ENCODE measurements around the gene COBL.

COBL gene

DNA sequence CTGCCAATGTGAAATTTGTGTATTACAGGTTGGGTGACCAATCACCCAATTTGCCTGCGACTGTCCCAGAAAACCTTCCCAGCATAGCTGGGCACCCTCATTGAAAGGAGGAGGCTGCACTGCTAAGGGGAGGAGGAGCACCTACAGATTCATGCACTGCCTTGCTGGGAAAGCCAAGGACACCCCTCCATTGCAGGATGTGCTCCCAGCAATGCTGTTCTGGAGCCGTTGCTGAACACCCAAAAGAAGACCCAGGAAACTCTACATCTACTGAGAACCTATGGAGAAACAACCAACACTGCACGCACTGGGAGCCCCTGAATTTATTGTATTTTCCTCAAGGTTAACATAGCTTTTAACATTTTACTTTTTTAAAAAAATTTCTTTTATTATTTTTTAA, 295.7 kb downstream of the COBL start:
- H3K4me3 ChIP-seq (ENCODE audit: low read length): no peak overlapping the region
- TF ChIP-seq CTCF (conservative IDR thresholded peaks at IDR 0.05; ENCODE audit: low read length): no peak
- DNase-seq (ENCODE audit: low read depth): no peak

- no peak overlapping the region for H3K4me3 ChIP-seq (ENCODE audit: low read length)
- DNase-seq (ENCODE audit: low read depth): no peak
- TF ChIP-seq CTCF (conservative IDR thresholded peaks at IDR 0.05; ENCODE audit: low read length): no peak
Measured at GRCh38 chr7:51019891-51020870, 296.4 kb downstream of the COBL start.

- peak; percentile 71 for DNase-seq (ENCODE audit: low read depth)
- no peak for TF ChIP-seq CTCF (conservative IDR thresholded peaks at IDR 0.05; ENCODE audit: low read length)
- H3K4me3 ChIP-seq (ENCODE audit: low read length): no peak overlapping the region
Measured at GRCh38 chr7:51019191-51019844, 297.3 kb downstream of the COBL start.

DNA sequence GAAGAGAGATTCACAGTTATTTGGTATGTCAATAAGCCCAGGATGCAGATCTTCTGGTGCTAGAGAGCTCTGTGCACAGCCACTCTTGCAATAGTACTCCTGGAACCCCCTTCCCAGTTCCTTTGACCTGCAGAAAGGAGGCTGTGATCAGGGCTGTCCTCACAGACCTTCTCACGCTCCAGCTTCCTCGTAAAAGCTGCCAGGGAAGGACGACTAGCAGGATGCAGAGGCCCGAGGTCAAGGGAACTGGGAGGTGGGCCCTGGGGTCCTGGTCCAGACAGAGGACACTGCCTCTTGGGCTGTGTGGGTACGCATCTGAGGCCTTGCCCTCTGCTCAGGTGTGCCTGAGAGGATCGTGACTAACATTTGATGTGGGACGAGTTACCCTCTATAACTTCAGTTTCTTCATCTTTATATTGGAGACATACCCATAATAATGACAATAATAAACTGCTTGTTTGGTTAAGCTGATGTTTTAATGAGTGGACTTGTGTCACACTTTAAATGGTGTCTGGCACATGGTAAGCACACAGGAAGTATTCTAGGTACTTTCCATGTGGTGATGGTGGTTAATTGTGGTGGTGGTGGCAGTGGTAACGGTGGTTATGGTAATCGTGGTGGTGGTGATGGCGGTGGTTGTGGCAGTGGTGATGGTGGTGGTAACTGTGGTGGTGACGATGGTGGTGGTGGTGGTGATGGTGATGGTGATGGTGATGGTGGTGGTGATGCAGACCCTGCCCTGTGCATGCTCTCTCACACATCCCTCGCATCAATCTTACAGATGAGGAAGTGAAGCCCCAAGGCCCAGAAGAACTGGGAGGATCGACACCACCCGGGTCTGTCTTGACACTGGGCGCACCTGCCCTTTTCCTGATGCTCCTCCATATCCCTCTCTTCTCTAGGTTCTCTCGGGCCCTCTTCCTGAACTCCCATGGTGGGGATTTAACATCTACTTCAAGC, 298.8 kb downstream of the COBL start:
- no peak overlapping the region for H3K4me3 ChIP-seq (ENCODE audit: low read length)
- no peak for DNase-seq (ENCODE audit: low read depth)
- no peak for TF ChIP-seq CTCF (conservative IDR thresholded peaks at IDR 0.05; ENCODE audit: low read length)

DNA sequence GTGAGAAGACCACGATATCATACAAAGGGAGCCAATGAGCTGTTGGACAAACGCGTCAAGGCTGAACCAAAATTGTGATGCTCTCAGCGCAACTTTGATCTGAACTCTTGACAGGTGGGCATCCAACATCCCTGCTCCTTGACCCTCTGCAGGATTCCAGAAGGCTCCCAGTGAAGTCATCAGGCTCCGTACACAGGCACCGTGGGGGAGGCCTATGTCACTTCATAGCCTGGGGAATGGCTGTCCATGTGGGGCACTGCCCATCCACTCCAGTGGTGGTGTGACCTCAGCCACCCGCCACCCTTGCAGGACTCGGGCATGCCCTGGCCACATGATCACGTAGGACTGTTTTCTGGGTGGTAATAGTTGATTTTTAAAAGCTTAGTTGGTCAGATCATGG, 300.1 kb downstream of the COBL start:
- no peak for TF ChIP-seq CTCF (conservative IDR thresholded peaks at IDR 0.05; ENCODE audit: low read length)
- DNase-seq (ENCODE audit: low read depth): no peak
- H3K4me3 ChIP-seq (ENCODE audit: low read length): no peak overlapping the region

DNA sequence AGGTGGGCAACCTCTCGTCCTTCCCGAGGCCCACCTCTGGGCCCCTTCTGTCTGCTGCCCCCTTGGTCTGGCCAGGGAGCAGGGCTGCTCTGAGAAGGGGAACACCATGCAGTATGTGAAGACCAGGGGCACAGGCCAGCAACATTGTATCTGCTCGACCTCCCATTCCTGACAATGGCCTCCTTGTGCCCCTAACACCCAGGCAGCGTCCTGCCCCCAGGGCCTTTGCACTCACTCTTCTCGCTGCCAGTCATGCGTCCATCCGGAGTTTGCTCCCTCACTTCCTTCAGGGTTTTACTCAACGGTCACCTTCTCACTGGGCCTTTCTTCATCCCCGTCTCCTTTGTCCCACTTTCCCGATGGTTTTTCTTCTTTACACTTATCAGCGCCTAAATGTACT, 301.0 kb downstream of the COBL start:
- no peak overlapping the region for H3K4me3 ChIP-seq (ENCODE audit: low read length)
- no peak for DNase-seq (ENCODE audit: low read depth)
- TF ChIP-seq CTCF (conservative IDR thresholded peaks at IDR 0.05; ENCODE audit: low read length): no peak
